ENCODE measurements around the gene TKTL2.
"Not testable (repeated sequence)": the region's sequence is repeated elsewhere in the genome, so short reads cannot be mapped to it uniquely, and the experiment has no call there.

The TKTL2 gene

GRCh38 chr4:163462556-163462955 is 11.0 kb downstream of the TKTL2 start:
- H3K9me2 ChIP-seq (replicated peaks; ENCODE audit: low read depth, low read length): no peaks in the 10 kb centered on the region
- no peaks in the 10 kb centered on the region for H3K4me1 ChIP-seq (ENCODE audit: insufficient read depth, low read length, poor library complexity, severe bottlenecking)
- no peak overlapping the region for H3K4me3 ChIP-seq (ENCODE audit: low read length, poor library complexity, severe bottlenecking)
- H4K20me1 ChIP-seq (ENCODE audit: insufficient read depth, low read length, poor library complexity, severe bottlenecking): no peaks in the 10 kb centered on the region
- H2AFZ ChIP-seq (ENCODE audit: low read length): no peak overlapping the region
- no peaks in the 10 kb centered on the region for H3K36me3 ChIP-seq (ENCODE audit: insufficient read depth, low read length)
- H3K4me2 ChIP-seq (ENCODE audit: low read depth, low read length, poor library complexity, severe bottlenecking): no peak overlapping the region
- H3F3A ChIP-seq (ENCODE audit: low read depth): no peaks in the 10 kb centered on the region
- no peak overlapping the region for H3K9ac ChIP-seq (ENCODE audit: low read depth, low read length, poor library complexity, severe bottlenecking)
- no peaks in the 10 kb centered on the region for H3K9me3 ChIP-seq (ENCODE audit: insufficient read depth, low read depth, low read length)
- H3K79me2 ChIP-seq (ENCODE audit: insufficient read depth, low read length): no peaks in the 10 kb centered on the region
- no peaks in the 10 kb centered on the region for H3K27me3 ChIP-seq (ENCODE audit: insufficient read depth, low read length, poor library complexity, severe bottlenecking)
- no peak for TF ChIP-seq EZH2phosphoT487 (IDR thresholded peaks at IDR 0.05; ENCODE audit: borderline replicate concordance)
- TF ChIP-seq, protein P1, sequence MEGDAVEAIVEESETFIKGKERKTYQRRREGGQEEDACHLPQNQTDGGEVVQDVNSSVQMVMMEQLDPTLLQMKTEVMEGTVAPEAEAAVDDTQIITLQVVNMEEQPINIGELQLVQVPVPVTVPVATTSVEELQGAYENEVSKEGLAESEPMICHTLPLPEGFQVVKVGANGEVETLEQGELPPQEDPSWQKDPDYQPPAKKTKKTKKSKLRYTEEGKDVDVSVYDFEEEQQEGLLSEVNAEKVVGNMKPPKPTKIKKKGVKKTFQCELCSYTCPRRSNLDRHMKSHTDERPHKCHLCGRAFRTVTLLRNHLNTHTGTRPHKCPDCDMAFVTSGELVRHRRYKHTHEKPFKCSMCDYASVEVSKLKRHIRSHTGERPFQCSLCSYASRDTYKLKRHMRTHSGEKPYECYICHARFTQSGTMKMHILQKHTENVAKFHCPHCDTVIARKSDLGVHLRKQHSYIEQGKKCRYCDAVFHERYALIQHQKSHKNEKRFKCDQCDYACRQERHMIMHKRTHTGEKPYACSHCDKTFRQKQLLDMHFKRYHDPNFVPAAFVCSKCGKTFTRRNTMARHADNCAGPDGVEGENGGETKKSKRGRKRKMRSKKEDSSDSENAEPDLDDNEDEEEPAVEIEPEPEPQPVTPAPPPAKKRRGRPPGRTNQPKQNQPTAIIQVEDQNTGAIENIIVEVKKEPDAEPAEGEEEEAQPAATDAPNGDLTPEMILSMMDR (conservative IDR thresholded peaks at IDR 0.05; ENCODE audit: low read length): no peak

- no peak overlapping the region for H3K4me2 ChIP-seq (ENCODE audit: low read depth, low read length, poor library complexity, severe bottlenecking)
- no peaks in the 10 kb centered on the region for H3K79me2 ChIP-seq (ENCODE audit: insufficient read depth, low read length)
- no peak overlapping the region for H3K4me3 ChIP-seq (ENCODE audit: low read length, poor library complexity, severe bottlenecking)
- no peaks in the 10 kb centered on the region for H3K9me3 ChIP-seq (ENCODE audit: insufficient read depth, low read depth, low read length)
- H3F3A ChIP-seq (ENCODE audit: low read depth): no peaks in the 10 kb centered on the region
- no peaks in the 10 kb centered on the region for H3K4me1 ChIP-seq (ENCODE audit: insufficient read depth, low read length, poor library complexity, severe bottlenecking)
- H3K9ac ChIP-seq (ENCODE audit: low read depth, low read length, poor library complexity, severe bottlenecking): no peak overlapping the region
- no peaks in the 10 kb centered on the region for H3K36me3 ChIP-seq (ENCODE audit: insufficient read depth, low read length)
- H3K9me2 ChIP-seq (replicated peaks; ENCODE audit: low read depth, low read length): no peaks in the 10 kb centered on the region
- H2AFZ ChIP-seq (ENCODE audit: low read length): no peak overlapping the region
- H4K20me1 ChIP-seq (ENCODE audit: insufficient read depth, low read length, poor library complexity, severe bottlenecking): no peaks in the 10 kb centered on the region
- no peaks in the 10 kb centered on the region for H3K27me3 ChIP-seq (ENCODE audit: insufficient read depth, low read length, poor library complexity, severe bottlenecking)
- TF ChIP-seq EZH2phosphoT487 (IDR thresholded peaks at IDR 0.05; ENCODE audit: borderline replicate concordance): no peak
- TF ChIP-seq, protein P1 (conservative IDR thresholded peaks at IDR 0.05; ENCODE audit: low read length): no peak
Observed at GRCh38 chr4:163448540-163449203, 24.9 kb downstream of the TKTL2 start.

- no peaks in the 10 kb centered on the region for H3F3A ChIP-seq (ENCODE audit: low read depth)
- H3K4me3 ChIP-seq (ENCODE audit: low read length, poor library complexity, severe bottlenecking): no peak overlapping the region
- no peak overlapping the region for H3K4me2 ChIP-seq (ENCODE audit: low read depth, low read length, poor library complexity, severe bottlenecking)
- H3K36me3 ChIP-seq (ENCODE audit: insufficient read depth, low read length): no peaks in the 10 kb centered on the region
- TF ChIP-seq, protein P1 (conservative IDR thresholded peaks at IDR 0.05; ENCODE audit: low read length): no peak
- TF ChIP-seq EZH2phosphoT487 (IDR thresholded peaks at IDR 0.05; ENCODE audit: borderline replicate concordance): no peak
- no peaks in the 10 kb centered on the region for H3K9me3 ChIP-seq (ENCODE audit: insufficient read depth, low read depth, low read length)
- no peaks in the 10 kb centered on the region for H3K9me2 ChIP-seq (replicated peaks; ENCODE audit: low read depth, low read length)
- H4K20me1 ChIP-seq (ENCODE audit: insufficient read depth, low read length, poor library complexity, severe bottlenecking): no peaks in the 10 kb centered on the region
- no peaks in the 10 kb centered on the region for H3K79me2 ChIP-seq (ENCODE audit: insufficient read depth, low read length)
- H3K4me1 ChIP-seq (ENCODE audit: insufficient read depth, low read length, poor library complexity, severe bottlenecking): no peaks in the 10 kb centered on the region
- H3K9ac ChIP-seq (ENCODE audit: low read depth, low read length, poor library complexity, severe bottlenecking): no peak overlapping the region
- no peak overlapping the region for H2AFZ ChIP-seq (ENCODE audit: low read length)
- no peaks in the 10 kb centered on the region for H3K27me3 ChIP-seq (ENCODE audit: insufficient read depth, low read length, poor library complexity, severe bottlenecking)
Observed at GRCh38 chr4:163447481-163447880, 26.1 kb downstream of the TKTL2 start.

DNA sequence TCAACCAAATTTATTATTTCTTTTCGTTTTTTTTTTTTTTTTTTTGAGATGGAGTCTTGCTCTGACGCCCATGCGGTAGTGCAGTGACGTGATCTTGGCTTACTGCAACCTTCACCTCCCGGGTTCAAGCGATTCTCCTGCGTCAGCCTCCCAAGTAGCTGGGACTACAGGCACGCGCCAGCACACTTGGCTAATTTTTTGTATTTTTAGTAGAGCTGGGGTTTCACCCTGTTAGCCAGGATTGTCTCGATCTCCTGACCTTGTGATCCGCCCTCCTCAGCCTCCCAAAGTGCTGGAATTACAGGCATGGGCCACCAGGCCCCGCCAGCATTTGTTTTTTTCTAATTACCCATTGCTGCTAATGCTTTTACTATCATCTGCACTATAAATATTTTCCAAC is 26.5 kb downstream of the TKTL2 start:
- H3K4me2 ChIP-seq (ENCODE audit: low read depth, low read length, poor library complexity, severe bottlenecking); H3K9me2 ChIP-seq (replicated peaks; ENCODE audit: low read depth, low read length); H3K9ac ChIP-seq (ENCODE audit: low read depth, low read length, poor library complexity, severe bottlenecking); H3K4me1 ChIP-seq (ENCODE audit: insufficient read depth, low read length, poor library complexity, severe bottlenecking); H3K9me3 ChIP-seq (ENCODE audit: insufficient read depth, low read depth, low read length); H3K4me3 ChIP-seq (ENCODE audit: low read length, poor library complexity, severe bottlenecking); H4K20me1 ChIP-seq (ENCODE audit: insufficient read depth, low read length, poor library complexity, severe bottlenecking); H3K36me3 ChIP-seq (ENCODE audit: insufficient read depth, low read length); H2AFZ ChIP-seq (ENCODE audit: low read length); H3F3A ChIP-seq (ENCODE audit: low read depth); H3K27me3 ChIP-seq (ENCODE audit: insufficient read depth, low read length, poor library complexity, severe bottlenecking); H3K79me2 ChIP-seq (ENCODE audit: insufficient read depth, low read length): not testable (repeated sequence)
